ENCODE data around the gene ENTPD5.
"Not testable (repeated sequence)": the region's sequence is repeated elsewhere in the genome, so short reads cannot be mapped to it uniquely, and the experiment has no call there.

ENTPD5 gene

DNA sequence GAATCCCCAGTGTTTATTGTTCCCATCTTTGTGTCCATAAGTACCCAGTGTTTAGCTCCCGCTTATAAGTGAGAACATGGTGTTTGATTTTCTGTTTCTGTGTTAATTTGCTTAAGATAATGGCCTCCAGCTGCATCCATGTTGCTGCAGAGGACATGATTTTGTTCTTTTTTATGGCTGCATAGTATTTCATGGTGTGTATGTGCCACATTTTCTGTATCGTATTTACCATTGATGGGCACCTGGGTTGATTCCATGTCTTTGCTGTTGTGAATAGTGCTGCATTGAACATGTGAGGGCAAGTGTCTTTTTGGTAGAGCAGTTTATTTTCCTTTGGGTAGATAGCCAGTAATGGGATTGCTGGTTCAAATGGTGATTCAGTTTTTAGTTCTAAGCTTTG, 99.6 kb downstream of the ENTPD5 start:
- H3K9ac ChIP-seq (ENCODE audit: low read length); H3K4me1 ChIP-seq (ENCODE audit: control insufficient read depth, insufficient read depth, low read length); H3K4me3 ChIP-seq (ENCODE audit: low read length); H3K27me3 ChIP-seq (ENCODE audit: control insufficient read depth, insufficient read depth, low read length); H3K27ac ChIP-seq (ENCODE audit: low read depth, low read length): not testable (repeated sequence)
- peaks cover 19% of the 10 kb centered on the region for H3K36me3 ChIP-seq (ENCODE audit: control insufficient read depth, insufficient read depth, low read length)

DNA sequence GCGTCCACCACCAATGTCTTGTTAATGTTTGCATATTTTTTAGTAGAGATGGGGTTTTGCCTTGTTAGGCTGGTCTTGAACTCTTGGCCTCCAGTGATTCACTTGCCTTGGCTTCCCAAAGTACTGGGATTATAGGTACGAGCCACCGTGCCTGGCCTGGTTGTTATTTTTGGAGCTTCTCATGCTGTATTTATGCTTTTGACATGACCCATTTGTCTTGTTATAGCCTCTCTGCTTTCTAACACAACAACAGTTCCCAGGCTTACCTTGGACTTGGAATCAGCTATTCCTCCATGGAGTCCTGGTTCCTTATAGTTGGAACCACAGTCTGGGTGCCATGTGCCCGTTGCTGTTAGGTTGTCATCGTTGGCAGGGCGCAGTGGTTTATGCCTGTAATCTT, 102.8 kb downstream of the ENTPD5 start:
- Histone ChIP-seq H3K4me3 (ENCODE audit: low read length) (no peak overlapping the region), H3K9ac (ENCODE audit: low read length) (no peak overlapping the region), H3K27ac (ENCODE audit: low read depth, low read length) (no peak overlapping the region), H3K4me1 (ENCODE audit: control insufficient read depth, insufficient read depth, low read length) (no peaks in the 10 kb centered on the region), H3K36me3 (ENCODE audit: control insufficient read depth, insufficient read depth, low read length) (peaks cover 12% of the 10 kb centered on the region), H3K27me3 (ENCODE audit: control insufficient read depth, insufficient read depth, low read length) (no peaks in the 10 kb centered on the region)

DNA sequence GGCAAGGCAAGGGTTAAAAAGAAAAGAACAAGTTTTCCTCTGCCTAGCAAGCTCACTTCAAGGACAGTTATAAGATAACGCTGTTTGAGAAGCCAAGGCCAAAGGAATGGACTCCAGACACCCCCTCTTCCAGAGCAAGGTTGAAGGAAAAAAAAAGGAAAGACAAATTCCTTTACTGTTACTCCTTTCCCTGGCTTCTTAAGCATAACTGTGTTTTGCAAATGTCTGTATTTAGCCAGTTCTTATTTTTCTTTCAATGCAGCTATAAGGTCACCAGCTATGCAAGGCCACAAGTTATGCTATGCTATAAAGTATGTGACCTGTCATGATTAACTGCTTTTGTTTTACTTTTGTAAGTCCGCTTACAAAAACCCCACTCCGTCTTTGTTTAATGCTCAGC, 105.8 kb downstream of the ENTPD5 start:
- H3K27ac ChIP-seq (ENCODE audit: low read depth, low read length): no peak overlapping the region
- peaks cover 20% of the 10 kb centered on the region for H3K36me3 ChIP-seq (ENCODE audit: control insufficient read depth, insufficient read depth, low read length)
- H3K9ac ChIP-seq (ENCODE audit: low read length): no peak overlapping the region
- H3K4me1 ChIP-seq (ENCODE audit: control insufficient read depth, insufficient read depth, low read length): no peaks in the 10 kb centered on the region
- H3K4me3 ChIP-seq (ENCODE audit: low read length): no peak overlapping the region
- H3K27me3 ChIP-seq (ENCODE audit: control insufficient read depth, insufficient read depth, low read length): no peaks in the 10 kb centered on the region

DNA sequence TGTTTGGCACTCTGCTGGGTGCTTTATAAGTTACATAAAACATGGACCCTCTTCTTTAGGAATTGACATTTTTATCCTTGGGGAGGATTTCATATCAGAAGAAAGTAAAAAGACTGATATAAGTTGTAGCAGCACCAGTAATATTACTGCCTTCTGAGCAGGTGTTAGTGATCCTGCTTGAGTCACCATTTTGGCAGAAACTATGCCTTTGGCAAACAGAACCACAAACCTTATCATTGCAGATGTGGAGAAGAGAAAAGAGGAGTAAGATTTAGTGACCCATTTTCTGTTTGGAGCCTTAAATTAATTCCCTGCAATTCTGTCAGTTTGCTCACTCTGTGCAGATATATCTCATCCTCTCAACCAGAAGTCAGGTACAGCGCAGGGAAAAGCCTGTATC, 109.4 kb downstream of the ENTPD5 start:
- Histone ChIP-seq H3K4me3 (ENCODE audit: low read length) (no peak overlapping the region), H3K9ac (ENCODE audit: low read length) (no peak overlapping the region), H3K27ac (ENCODE audit: low read depth, low read length) (no peak overlapping the region), H3K36me3 (ENCODE audit: control insufficient read depth, insufficient read depth, low read length) (peaks cover 30% of the 10 kb centered on the region), H3K27me3 (ENCODE audit: control insufficient read depth, insufficient read depth, low read length) (no peaks in the 10 kb centered on the region), H3K4me1 (ENCODE audit: control insufficient read depth, insufficient read depth, low read length) (no peaks in the 10 kb centered on the region)

Measured in rectal smooth muscle tissue (tissue), 1 donor.